Prostate gland (tissue), 2 donors: ENCODE data around the gene GRID1.

ENCODE experiments used
- CTCF ChIP-seq, 4 experiments: fragments of 200-600 bp in 2 of 4; fragments of 450-650 bp in 2 of 4; sonication (generic) in 2 of 4; IDR thresholded peaks; 1 replicate in 3 of 4; 2 replicates in 1 of 4; pipeline ENCODE4 v1.5.1; 2016 to 2019; ENCODE audit warnings: antibody characterized with exemption in 4 of 4, mild to moderate bottlenecking in 2 of 4, moderate library complexity in 2 of 4
- POLR2A ChIP-seq: fragments of 450-650 bp; IDR thresholded peaks from one replicate; pipeline ENCODE4 v1.6.1; 2016; ENCODE audit warnings: antibody characterized with exemption, mild to moderate bottlenecking
- POLR2AphosphoS5 ChIP-seq: sonication (generic); formaldehyde crosslinking; IDR thresholded peaks from one replicate; pipeline ENCODE4 v1.6.1; 2017; ENCODE audit warnings: antibody characterized with exemption

- TF ChIP-seq CTCF (IDR thresholded peaks at IDR 0.05) = no peak
- TF ChIP-seq POLR2A = no peak
- no peak for TF ChIP-seq POLR2AphosphoS5
These were observed 178.3 kb downstream of the GRID1 start for GRCh38 chr10:86188326-86188725.
